Amniotic epithelial cell (primary cell): ENCODE measurements around the gene ZNF277.

Experiments used
- DNase-seq: peaks from one replicate; pipeline ENCODE4 v3.0.0-alpha.2; 2010; ENCODE audit warnings: low read depth

Gene ZNF277

DNA sequence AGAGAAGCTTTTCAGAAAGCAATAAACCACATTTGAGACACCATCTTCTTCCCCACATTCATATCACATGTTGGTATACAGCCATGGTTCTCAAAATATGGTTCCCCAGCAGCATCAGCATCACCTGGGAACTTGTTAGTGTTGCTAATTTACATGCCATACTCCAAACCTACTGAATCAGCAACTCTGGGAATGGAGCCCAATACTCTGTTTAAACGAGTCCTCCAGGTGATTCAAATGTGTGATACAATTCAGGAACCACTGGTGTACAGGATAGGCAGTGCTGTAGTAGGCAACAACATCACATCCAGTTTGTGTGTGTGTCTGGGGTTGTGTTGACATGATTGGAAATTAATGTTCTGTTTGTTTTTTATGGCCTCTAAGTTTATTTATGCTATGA lies 47.7 kb downstream of the ZNF277 start:
- DNase-seq, result no peak

DNA sequence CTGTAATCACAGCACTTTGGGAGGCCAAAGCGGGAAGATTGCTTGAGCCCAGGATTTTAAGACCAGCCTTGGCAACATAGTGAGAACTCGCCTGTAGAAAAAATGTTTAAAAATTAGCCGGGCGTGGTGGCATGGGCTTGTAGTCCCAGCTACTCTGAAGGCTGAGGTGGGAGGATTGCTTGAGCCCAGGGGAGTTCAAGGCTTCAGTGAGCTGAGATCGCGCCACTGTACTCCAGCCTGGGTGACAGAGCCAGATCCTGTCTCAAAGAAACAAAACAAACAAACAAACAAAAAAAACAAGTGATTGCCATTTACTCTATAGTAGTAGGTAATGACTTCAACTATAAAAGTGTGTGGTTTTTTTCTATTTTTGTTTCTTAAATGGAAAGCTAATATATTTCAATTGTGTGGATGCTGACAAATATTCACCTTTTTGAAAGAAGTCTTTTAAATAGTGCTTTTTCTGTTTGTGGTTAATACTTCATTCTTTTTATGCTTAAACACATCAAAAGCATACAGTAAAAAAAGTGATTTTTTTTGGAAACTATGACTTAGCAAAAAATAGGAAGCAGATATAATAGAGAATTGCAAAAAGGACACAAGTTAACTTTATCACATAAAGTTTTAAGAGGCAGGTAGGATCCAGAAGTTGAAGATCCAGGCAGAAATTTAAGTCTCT lies 48.4 kb downstream of the ZNF277 start:
- DNase-seq, result no peak

DNA sequence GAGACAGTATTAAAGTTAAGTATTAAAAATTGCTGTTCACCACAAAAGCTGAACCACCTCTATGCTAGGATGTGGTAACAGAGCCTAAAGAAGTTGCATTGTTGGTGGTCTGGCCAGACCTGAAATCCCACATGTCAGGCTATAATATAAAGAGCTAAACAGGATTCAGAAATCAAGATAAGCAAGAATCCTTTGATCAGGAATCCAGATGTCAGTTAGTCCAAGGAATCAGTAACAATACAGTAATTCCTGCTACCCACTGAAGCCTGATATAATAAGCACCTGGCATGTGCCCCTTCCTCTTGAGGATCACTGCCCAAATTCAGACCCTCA lies 48.9 kb downstream of the ZNF277 start:
- peak; percentile 19 for DNase-seq

DNA sequence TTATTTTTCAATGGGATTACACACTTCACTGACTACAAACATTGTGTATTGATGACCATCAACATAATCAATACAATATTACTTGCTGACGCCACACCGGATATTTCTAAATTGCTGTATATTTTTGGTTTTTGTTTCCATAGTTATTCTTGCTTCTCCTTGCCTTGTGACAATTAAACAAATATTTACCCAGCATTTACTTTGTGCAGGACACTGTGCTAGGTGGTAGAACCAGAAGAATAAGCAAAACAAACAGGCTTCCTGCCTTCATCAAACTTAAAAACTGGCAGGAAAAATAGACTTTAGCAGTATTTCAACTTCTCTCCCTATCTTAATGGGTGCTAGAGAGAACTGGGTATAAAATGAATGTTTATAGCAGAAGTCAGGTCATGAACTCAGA lies 50.6 kb downstream of the ZNF277 start:
- no peak for DNase-seq

DNA sequence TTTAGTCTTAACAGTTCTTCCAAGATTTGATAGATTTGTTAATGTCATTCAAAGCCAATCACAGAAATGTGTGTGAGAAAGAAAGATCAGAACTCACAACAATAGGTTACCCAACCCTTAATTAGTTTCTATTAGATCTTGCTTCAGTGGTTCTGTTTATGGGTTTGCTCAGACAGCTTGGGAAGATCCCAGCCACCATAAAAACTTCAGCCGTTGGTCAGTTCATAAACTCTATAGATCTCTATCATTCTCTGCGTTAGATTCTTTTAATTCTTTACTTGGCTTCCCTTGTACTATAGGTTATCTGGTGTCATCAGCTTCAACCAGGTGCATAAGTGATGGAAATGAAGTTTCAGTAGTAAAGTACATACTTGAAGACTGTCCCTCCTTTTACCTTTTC lies 54.4 kb downstream of the ZNF277 start:
- DNase-seq, result no peak

DNA sequence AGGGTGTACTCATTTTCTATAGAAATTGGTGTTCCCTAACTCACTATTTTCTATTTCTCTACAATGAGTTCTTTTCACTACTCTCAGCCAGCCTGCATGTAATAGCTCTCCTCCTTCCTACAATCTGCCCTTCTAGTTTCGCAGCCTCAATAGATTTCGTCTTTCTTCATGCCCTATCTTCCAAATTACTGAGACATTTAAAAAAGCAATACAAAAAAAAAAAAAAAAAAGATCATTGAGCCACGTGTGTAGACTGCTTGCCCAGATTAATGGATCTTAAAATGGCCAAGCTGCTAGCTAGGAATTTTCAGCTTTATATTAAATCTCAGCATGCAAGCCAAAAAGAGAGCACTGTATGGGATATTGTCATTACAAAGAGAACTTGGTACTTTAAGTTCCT lies 55.5 kb downstream of the ZNF277 start:
- DNase-seq, result no peak

DNA sequence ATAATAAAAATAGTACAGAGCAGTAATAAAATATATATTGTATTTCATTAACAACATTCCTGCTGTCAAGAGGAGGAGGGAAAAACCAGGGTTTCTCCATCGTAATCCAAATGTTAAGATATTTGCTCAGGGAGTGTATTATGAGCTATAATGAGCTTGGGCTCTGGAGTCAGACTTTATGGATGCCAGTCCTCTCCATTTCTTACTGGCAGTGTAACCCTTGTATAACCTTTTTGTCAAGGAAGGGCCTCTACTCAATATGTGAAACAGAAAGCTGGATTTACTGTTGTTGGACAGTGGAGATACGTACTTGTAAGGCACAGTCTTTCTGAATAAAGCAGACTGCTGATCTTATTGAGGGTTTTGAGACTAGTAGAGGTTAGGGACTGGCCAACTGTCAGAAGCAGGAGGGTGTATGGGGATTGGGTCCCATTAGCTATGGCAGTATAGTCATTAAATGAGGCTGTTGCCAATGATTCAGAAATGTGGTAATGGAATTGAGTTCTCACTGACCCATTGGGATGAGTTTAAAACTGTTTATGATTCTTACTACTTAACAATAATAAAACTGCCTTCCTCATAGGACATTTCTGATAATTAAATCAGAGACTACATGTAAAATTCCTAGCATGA lies 56.5 kb downstream of the ZNF277 start:
- no peak for DNase-seq

DNA sequence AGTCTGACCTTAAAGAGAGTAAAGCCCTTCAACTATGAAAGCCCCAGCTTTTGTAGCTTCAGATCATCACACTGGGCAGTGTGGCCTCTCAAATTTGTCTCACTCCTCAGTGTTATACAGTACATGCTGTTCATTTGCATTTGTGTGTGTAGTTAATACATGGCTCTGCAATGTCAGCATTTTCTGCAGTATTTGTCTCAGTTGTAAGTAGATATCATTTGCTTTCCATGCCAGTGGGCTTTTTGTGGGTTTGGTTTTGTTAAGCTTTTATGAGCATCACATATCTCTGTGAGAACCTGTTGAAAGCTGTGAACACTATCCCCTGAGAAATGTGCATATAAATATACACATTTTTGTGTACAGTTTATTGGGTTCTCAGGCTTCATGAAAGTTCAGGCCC lies 57.0 kb downstream of the ZNF277 start:
- DNase-seq, result no peak

DNA sequence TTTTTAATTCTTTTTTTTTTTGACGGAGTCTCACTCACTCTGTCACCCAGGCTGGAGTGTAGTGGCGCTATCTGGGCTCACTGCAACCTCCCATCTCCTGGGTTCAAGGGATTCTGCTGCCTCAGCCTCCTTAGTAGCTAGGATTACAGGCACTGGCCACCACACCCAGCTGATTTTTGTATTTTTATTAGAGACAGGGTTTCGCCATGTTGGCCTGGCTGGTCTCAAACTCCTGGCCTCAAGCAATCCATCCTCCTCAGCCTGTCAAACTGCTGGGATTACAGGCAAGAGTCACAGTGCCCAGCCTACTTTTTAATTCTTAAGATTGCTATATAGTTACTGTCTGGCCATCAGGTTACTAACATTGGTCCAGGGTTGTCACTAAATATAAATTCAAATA lies 59.6 kb downstream of the ZNF277 start:
- no peak for DNase-seq

DNA sequence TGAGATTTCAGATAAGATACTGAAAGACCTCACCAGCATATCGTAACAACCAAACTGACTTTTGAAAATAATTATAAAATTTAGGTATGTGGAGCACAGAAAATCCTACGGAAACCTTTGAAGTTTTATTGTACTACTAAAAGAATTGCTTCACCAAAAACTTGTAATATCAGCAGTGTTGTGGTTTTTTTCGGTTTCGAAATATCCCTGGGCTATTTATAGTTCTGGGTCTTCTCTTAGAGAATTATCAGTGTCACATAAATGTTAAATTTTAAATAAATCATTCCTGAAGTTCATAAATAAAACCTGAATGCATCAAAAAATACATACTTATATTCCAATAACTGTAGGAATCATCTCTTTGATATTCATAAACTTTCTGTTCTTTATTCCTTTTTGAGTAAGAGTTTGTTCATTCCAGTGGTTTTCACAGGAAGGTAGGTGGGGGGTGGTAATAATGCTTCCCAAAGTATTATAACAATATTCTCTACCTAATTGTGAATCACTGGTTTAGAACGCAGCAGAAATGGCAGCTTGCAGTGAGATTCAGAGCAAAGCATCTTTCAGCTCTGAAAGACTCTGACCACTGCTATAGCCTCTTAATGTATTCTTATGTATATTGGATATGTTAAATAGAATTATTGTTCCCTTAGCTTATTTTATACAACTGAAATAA lies 60.2 kb downstream of the ZNF277 start:
- peak; percentile 72 for DNase-seq

DNA sequence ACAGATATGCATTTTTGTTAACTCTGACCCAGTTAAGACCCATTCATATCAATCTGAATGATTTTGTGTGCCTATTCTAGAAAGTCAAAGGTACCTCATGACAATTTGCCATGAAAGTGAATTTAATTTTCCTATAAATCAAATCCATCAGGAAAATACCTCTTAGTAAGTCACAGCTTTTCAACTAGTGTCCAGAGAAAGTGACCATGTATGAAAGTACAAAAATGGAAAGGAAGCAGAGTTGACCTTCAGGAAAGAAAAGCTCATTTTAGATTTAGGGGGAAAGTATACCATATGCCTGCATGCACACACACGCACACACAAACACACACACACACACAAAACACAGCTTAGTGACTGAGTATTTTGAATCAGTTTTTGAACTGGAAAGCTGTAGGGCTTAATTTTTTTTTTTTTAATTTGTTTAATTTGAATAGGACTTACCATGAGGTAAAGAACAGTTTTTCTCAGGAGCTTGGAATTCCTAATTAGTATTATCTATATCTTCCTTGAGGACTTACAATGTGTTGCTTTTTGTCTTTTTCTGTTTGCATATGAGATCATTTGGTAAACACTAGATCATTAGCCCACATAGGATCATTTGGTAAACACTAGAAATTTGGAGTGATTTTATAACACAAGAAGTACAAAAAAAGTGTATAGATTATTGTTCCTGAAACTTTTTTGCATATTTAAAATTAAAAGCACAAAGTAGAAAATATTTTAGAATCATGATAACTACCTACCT lies 61.6 kb downstream of the ZNF277 start:
- no peak for DNase-seq

DNA sequence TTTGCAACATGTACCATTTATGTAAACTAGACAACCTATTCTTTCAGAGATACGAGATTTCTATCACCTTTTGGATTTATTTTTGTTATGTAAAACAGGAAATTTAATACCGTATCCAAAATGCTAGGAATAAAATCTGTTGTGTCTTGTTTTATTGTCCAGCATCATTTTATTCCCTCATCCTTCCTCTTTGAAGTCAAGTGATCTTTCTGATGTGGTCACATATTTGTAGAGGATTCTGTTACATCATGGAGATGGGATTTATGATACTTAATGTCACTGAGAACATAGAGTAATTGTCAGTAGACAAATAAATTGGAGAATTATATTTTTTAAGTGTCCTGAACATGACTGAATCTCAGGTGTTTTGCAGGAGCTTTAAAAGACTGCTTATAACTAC lies 64.7 kb downstream of the ZNF277 start:
- DNase-seq, result no peak

DNA sequence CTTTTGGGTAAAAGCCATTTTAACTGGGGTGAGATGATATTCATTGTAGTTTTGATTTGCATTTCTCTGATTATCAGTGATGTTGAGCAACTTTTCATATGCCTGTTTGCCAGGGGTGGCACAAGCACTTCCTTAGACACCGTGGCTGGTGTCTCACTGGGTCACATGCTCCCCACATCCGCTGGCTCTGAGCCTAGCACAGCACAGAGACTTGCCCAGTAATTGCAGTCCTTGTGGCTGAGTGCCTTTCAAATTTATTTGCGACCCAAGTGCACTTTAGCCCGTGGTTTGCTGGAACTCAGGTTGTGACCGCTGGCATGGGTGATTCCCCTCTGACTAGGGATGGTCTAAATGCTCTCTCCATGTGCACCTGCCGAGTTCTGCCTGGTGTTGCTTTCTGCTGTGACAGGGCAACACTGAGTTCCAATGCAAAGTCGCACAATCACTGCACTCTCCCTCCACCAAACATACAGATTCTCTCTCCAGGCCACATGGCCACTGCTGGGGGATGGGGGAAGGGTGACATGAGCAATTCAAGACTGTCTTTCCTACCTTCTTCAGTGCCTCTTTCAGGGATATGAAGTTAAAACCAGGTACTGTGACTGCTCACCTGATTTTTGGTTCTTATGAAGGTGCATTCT lies 66.5 kb downstream of the ZNF277 start:
- no peak for DNase-seq

DNA sequence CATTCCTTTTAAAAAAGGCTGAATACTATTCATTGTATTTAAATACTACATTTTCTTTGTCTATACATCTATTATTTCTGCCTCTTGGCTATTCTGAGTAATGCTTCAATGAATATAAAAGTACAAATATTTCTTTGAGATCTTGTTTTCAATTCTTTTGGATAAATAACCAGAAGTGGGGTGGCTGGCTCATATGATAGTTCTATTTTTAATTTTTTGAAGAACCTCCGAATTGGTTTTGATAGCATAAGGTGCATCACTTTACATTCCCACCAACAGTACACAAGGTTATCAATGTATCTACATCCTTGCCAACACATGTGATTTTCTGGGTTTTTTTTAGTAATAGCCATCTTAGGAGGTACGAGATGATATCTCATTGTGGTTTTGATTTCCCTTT lies 72.5 kb downstream of the ZNF277 start:
- DNase-seq, result no peak

DNA sequence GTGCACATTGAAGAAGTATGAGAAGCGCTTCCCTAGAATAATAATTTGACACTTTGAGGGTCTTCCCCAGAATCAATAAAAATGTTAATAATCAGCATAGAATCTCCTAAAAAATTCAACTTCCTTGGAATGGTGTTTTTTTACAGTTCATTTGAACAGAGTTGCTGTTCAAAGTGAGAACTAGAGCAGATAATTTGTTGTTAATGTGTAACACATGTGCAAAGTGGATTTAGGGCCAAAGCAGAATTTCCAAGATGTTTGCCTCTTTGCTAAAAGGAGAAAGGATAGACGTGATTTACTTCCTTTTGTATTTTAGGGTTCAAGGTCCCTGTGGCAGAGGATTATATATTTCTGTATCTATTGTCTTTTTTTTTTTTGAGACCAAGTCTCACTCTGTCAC lies 73.8 kb downstream of the ZNF277 start:
- no peak for DNase-seq

DNA sequence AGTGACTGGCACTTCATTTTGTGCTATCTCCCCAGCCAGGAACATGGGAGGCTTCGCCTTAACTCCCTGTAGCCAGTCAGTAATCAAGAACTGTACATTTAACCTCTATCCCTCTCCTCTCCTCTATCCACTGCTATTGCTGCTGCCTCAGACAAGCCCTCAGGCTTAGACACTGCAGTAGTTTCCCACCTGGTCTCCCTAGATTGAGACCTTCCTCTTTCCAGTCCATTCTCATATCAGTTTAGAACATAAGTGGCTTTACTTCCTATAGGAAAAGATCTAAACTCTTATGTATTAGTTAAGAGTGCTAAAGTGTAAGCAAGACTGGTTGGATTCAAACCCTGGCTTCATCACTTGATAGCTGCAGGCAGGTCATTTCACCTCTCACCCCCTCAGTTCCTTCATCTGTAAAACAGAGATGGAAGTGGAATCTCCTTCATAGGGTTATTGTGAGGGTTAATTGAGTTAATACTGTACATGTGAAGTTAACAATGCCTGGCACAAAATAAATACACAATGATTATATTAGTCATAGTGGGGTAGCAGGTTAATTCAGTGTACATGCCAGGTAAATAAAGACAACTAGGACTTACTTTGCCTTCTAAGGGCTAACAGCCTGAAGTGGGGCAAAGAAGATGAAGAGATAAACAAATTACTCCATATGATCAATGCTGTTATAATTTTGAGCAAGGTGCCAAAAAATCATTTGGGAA lies 76.1 kb downstream of the ZNF277 start:
- no peak for DNase-seq

DNA sequence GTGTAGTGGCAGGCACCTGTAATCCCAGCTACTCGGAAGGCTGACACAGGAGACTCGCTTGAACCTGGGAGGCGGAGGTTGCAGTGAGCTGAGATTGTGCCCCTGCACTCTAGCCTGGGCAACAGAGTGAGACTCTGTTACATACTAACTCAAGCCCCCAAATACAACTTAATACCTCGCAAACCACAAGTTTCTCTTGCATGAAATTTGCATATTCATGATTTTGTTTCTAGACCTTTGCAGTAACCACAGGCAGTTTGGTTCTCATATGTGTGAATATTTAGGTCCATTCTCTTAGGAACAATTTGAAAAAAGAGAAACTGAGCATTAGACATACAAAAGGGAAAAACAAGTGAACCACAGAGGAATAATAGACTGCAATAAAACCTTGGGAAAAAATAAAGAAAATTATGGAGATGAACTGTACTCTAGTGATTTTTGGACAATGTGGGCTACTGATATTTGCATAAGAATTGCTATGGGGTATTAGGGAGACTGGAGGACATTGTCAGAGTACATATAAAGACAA lies 77.0 kb downstream of the ZNF277 start:
- DNase-seq, result no peak

DNA sequence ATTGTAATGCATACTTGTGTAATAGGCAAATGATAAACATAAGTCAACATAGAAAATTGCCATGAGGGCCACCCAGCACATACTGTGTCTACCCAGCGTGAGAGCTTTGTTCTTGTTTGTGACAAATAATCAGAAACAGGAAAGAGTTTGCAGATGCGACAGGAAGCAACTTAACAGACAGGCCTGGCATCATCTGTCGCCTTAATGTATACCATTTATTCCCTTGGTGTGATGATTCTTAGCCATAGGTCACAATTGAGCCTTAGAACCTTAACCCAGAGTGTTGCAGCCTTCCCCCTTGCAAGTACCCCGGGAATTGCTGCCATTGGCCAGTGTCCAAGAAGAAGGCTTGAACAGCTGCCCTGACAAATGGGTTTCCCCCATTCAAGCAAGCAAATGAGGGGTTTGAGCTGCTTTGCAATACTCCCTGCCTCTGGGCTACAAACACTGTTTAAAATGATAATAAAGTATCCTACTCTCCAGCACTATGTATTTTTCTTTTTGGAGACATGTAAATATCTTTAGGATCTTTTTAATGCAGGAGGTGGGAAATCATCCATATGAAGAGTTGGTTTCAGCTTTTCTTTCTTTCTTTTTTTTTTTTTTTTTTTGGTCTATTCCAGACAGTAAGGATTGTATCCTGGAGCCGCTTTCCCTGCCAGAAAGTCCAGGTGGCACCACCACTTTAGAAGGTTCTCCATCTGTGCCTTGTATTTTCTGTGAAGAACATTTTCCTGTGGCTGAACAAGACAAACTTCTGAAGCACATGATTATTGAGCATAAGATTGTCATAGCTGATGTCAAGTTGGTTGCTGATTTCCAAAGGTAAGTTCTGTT lies 80.0 kb downstream of the ZNF277 start:
- no peak for DNase-seq

DNA sequence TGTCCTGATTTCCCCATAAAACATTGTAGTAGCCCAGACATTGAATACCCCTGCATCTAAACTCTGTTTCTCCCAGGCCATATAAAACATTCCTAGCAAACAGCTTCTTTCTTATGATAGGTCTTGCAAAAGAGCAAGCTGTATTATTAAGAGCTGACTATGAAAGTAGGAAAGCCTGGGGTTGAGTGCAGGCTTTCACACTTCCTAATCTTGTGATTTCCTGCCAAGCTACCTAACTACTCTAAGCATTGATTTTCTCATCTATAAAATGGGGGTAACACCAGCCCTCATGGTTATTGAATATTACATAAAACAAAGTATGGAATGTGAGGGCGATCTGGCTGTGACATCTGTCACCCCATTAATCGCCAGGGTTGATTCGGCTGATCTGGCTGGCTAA lies 81.8 kb downstream of the ZNF277 start:
- no peak for DNase-seq

DNA sequence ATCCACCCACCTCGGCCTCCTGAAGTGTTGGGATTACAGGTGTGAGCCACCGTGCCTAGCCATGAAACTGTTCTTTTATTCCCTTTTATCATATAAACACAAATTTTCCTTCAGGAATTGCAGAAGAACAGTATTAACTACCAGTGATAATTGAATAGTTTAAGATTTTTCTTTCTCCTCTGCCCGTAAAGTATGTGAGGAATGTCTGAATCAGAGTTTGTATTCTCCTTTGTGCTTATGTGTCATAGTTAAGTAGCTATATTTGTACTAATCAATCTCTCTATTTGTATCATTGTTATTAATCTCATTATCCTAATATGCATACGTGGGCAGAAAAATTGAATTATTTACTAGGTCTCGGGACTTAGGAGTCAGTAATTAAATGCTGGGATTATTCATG lies 83.6 kb downstream of the ZNF277 start:
- DNase-seq, result peak; percentile 59

DNA sequence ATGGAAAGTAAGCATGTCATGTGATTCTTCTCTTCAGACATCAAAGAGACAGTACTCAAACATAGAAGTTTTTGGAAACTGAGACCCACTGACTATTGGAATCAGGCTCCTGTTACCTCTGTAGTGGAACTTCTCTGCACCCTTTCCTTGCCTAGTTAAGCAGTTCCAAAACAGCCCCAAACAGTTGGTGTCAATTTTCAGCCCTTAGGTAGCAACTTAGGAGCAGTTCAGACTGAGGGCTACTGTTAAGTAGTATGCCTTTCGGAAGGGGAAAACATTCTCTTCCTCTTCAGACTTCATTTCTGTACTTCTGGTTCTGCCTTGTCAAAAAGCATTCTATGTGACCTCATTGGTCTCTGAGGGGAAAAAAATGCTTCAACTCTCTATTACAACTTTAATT lies 85.7 kb downstream of the ZNF277 start:
- DNase-seq, result no peak
